Erythroblast (primary cell): ENCODE data around the gene LRRC43.

Source experiments
- DNase-seq, 2 experiments: peaks; one replicate each; lab custom pipeline; 2025; lab: John Stamatoyannopoulos, UW
- GATA1 ChIP-seq: IDR thresholded peaks from 2 replicates; pipeline ENCODE4 v1.6.1; 2011; ENCODE audit warnings: low read depth, mild to moderate bottlenecking, control low read depth, low read length, moderate library complexity
- POLR2A ChIP-seq: IDR thresholded peaks from 2 replicates; pipeline ENCODE4 v1.6.1; 2011; ENCODE audit warnings: mild to moderate bottlenecking, low read length

LRRC43 gene, protein sequence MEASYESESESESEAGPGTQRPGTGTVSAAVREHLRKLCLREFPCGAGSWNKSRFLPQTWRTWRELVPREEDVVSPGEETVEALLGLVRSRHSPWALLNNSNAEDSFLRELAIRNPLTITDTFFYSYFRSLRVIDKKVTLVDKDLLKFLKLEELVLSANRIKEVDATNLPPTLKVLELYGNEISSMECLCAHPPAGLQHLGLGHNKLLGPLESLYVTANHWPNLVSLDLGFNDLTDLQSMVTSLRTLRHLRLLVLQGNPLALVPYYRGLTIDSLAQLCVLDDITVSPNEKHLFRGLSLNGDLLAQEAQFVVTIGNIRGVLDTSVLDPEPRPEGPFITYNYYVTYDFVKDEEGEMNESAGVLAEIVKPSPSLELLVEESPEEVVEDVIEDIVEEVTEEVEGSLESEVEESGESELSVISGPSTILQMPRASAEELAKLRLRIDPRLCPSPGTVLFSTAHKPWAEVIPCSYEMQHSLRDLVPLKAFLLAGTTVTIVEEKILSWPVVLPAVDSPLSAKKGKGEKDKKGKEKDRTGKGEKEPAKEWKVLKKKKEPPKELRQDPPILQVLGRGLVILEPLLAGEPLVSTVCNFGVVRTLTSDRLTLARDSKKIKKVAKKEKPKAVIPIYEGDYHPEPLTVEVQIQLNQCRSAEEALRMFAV

GRCh38 chr12:122182887-122183587 is at the start of gene LRRC43:
TSS of gene LRRC43 (plus strand) at chr12:122183123. CDS start at chr12:122183145, 22 bp downstream.
- no peak for TF ChIP-seq POLR2A
- no peak for TF ChIP-seq GATA1
- DNase-seq = no peak

DNA sequence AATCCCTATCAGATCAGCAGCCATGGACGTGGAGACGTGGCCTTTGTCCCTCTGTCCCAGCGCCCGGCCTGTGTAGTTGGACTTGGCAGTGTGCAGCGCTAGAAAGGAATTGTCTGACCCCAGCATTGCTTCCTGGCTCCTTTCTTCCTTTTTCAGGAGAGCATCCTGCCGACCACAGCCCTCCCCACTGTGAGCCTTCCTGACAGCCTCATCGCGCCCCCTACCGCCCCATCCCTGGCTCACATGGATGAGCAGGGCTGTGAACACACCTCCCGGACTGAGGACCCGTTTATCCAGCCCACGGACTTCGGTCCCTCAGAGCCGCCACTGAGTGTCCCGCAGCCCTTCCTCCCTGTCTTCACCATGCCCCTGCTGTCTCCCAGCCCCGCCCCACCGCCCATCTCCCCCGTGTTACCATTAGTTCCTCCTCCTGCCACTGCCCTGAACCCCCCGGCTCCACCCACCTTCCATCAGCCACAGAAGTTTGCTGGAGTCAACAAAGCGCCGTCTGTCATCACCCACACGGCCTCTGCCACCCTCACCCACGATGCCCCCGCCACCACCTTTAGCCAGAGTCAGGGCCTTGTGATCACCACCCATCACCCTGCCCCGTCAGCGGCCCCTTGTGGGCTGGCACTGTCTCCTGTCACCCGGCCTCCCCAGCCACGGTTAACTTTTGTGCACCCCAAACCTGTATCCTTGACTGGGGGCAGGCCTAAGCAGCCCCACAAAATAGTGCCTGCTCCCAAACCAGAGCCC is 49.6 kb upstream of the LRRC43 start:
- TF ChIP-seq GATA1 (no peak), POLR2A (no peak)
- DNase-seq = no peak

DNA sequence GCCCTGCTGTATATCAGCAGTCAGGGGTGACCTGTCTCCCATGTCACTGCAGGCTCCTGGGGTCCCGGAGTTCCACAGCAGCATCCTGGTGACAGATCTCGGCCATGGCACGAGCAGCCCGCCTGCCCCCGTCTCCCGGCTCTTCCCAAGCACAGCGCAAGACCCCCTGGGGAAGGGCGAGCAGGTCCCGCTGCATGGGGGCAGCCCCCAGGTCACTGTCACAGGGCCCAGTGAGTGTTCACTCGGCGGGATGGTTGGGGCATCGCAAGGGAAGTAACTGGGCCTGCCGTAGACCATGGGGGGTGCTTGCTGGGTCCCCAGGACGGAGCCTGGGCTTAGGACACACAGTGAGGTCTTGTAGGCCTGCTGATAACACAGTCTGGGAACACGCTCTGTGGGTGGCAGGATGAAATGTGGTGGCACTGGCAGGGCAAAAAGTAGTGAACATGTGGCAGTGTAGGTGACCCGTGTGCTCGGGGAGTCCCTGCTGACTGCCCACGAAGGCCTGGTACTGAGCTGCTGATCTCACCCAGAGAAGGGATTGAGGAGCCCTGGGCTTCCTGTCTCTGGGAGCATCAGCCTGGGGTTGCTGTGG is 47.4 kb upstream of the LRRC43 start:
- TF ChIP-seq POLR2A (no peak), GATA1 (no peak)
- DNase-seq = no peak

DNA sequence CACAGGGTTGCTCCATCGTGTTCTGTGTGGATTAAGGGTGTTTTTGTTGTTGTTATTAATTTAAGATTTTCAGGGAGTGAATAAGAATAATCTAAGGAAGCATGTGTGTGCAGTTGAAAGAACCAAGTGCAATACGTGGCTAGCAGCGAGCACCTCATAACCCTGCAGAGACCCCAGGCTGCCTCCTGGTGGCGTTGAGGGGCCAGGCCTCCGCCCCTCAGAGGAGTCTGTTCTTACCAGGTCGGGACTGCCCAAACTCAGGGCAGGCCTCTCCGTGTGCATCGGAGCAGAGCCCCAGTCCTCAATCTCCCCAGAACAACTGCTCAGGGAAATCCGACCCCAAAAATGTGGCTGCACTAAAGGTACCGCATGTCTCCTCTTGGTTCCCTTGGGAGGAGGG is 45.7 kb upstream of the LRRC43 start:
- TF ChIP-seq POLR2A (no peak), GATA1 (no peak)
- peak in 1 of 2 experiments; percentile 25 for DNase-seq

GRCh38 chr12:122137681-122138080 is 45.2 kb upstream of the LRRC43 start:
- no peak for DNase-seq
- TF ChIP-seq GATA1 = no peak
- TF ChIP-seq POLR2A = no peak

- DNase-seq = no peak
- TF ChIP-seq GATA1 = no peak
- TF ChIP-seq POLR2A = no peak
Measured at GRCh38 chr12:122138181-122138580, 44.7 kb upstream of the LRRC43 start.

- DNase-seq = no peak
Measured at GRCh38 chr12:122138616-122139015, 44.3 kb upstream of the LRRC43 start.

DNA sequence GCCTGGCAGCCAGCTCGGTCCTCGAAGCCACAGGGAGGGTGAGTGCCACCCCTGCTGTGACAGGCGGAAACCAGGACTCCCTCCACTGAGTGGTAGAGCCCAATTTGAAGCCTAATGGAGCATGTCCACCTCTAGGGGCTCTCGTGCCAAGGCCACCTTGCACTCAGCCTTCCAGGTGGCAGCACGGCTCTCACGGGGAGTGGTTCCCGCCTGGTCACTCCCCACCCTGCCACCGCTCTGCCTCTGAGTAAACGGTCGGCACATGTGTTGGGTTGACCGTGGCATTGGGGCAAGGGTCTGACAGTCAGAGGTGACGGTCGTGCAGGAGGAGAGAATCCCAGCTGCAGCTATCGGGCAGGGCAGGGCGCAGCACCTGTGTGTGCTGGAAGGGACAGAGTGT is 43.7 kb upstream of the LRRC43 start:
- no peak for DNase-seq
- TF ChIP-seq GATA1 = no peak

More at GRCh38 chr12:122138616-122139015, 44.3 kb upstream of the LRRC43 start:
- no peak for TF ChIP-seq GATA1
- TF ChIP-seq POLR2A = no peak

DNA sequence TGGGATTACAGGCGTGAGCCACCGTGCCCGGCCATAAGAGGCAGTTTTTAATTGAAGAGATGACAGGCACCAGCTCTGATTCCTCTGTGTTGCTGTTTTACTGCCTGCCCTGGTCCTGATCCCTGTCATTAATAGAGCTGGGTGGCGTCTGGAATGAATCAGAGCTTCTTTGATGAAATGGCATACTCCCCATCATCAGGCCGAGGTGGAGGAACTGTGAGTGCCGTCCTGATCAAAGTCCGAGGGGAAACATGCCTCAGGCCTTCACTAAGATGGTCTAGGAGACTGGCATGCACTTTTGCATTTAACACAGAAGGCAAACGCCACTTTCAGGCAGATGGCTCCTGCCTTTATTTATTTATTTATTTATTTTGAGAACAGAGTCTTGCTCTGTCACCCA is 43.0 kb upstream of the LRRC43 start:
- DNase-seq = no peak
- TF ChIP-seq POLR2A = no peak

- no peak for TF ChIP-seq POLR2A
- no peak for TF ChIP-seq GATA1
- DNase-seq = no peak
Measured at GRCh38 chr12:122140467-122141257, 42.3 kb upstream of the LRRC43 start.

DNA sequence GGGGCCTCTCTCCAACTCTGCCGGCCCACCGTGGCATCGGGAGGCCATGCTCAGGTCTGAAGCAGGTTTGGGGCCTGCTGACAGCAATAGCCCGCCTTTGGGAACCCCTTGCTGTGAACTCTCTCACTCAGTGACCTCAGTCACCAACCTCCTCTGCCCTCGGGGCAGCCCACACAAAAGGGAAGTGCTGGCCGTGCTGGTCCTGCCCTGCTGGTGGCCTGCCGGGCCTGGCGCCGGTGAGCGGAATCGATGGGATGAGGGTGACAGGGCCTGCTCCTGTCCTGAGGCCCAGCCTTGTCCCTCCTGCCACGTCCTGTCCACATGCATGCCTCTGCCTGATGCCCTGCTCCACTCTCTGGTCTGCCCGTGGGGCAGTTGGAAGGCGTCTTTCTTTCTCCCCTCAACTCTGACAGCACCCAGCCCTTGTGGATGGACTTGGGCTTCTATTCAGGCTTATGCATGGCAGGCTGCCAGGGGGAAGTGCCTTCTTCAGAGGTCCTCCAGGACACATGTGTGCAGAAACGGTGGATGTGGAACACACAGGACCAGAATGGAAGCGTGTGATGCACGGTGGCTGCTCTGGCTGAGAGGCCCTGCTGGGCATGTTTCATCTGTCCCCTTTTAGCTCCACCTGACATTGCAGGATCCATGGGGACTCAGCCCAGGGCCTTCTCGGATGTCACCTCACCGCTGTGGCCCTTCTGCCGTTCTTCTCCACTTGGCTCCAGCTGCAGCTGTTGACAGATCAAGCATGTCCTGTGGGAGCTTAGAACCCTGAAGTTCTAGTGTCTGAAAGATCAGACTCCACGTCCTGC is 40.8 kb upstream of the LRRC43 start:
- TF ChIP-seq POLR2A = no peak
- no peak for TF ChIP-seq GATA1
- DNase-seq = no peak

GRCh38 chr12:122142857-122143256 is 40.1 kb upstream of the LRRC43 start:
- TF ChIP-seq GATA1 (no peak), POLR2A (no peak)
- DNase-seq = no peak
